A549 (cell line): ENCODE results near the gene PPP1R13L. TPM values are rescaled to one million over a fixed set of nuclear protein-coding genes. Genes with fewer than 3 reads are reported as not detected.

Source experiments
- ATAC-seq, 2 experiments: fragments of 200-7000 bp in 1 of 2; fragments of >200 bp in 1 of 2; cut with Nextera tagmentation in 1 of 2; cut with Tn5 transposase in 1 of 2; 3 replicates each; pipeline versions ENCODE4 v1.8.0 to v1.9.1; 2018 to 2020; ENCODE audit warnings: mild to moderate bottlenecking in 1 of 2, moderate library complexity in 1 of 2
- CTCF ChIA-PET: fragments of 300-600 bp; sonication (Branson Sonifier 250); formaldehyde crosslinking; extraction: SDS; loops from one replicate; lab custom pipeline; 2021; ENCODE audit warnings: antibody characterized with exemption, inconsistent platforms; lab: Yijun Ruan, JAX
- POLR2A ChIA-PET: fragments of 350-600 bp; formaldehyde crosslinking; extraction: SDS; loops from one replicate; lab custom pipeline; 2021; ENCODE audit warnings: antibody characterized with exemption, inconsistent platforms; lab: Yijun Ruan, JAX
- DNase-seq, 2 experiments: peaks; one replicate each; pipeline versions ENCODE4 v3.0.0 to v3.0.0-alpha.2; 2011 to 2016; ENCODE audit warnings: low read depth in 1 of 2, low spot score in 1 of 2
- FAIRE-seq: peaks from 2 replicates; lab custom pipeline; 2011; peaks lifted over from hg19 to GRCh38; lab: Jason Lieb, UNC
- H3K27ac ChIP-seq, 2 experiments: fragments of >200 bp; sonication (Bioruptor Twin); formaldehyde crosslinking; 3 replicates each; pipeline ENCODE4 v1.5.1; 2016 to 2017
- H3K4me1 ChIP-seq: fragments of >200 bp; sonication (Bioruptor Twin); formaldehyde crosslinking; 3 replicates; pipeline ENCODE4 v1.6.1; 2016
- H3K4me2 ChIP-seq: fragments of >200 bp; sonication (Bioruptor Twin); formaldehyde crosslinking; 3 replicates; pipeline ENCODE4 v1.6.1; 2016
- H3K4me3 ChIP-seq: fragments of >200 bp; sonication (Bioruptor Twin); formaldehyde crosslinking; 3 replicates; pipeline ENCODE4 v1.5.1; 2016
- H3K9me3 ChIP-seq: fragments of >200 bp; sonication (Bioruptor Twin); formaldehyde crosslinking; 3 replicates; pipeline ENCODE4 v1.6.1; 2016
- ATOH8 ChIP-seq: fragments of 250-450 bp; sonication (Bioruptor Pico); IDR thresholded peaks from 2 replicates; pipeline ENCODE4 v1.5.0; 2020; ENCODE audit warnings: low read depth, mild to moderate bottlenecking, moderate library complexity
- BHLHE40 ChIP-seq: IDR thresholded peaks from 2 replicates; pipeline ENCODE4 v1.6.1; 2012; ENCODE audit warnings: low read depth, low read length, inconsistent platforms
- CEBPB ChIP-seq, 2 experiments: fragments of >200 bp in 1 of 2; sonication (Bioruptor Twin) in 1 of 2; formaldehyde crosslinking in 1 of 2; IDR thresholded peaks; 2 replicates each; pipeline ENCODE4 v1.6.1; 2012 to 2016
- E2F6 ChIP-seq: IDR thresholded peaks from 2 replicates; pipeline ENCODE4 v1.6.1; 2012; ENCODE audit warnings: low read depth, borderline replicate concordance
- EHMT2 ChIP-seq: fragments of 200-600 bp; sonication (generic); IDR thresholded peaks from 2 replicates; pipeline ENCODE4 v1.6.1; 2016; ENCODE audit warnings: antibody characterized with exemption, low read depth, mild to moderate bottlenecking, moderate library complexity
- FOSB ChIP-seq: fragments of 250-450 bp; sonication (Bioruptor Pico); IDR thresholded peaks from 2 replicates; pipeline ENCODE4 v1.5.0; 2020; ENCODE audit warnings: mild to moderate bottlenecking, moderate library complexity
- FOXS1 ChIP-seq: fragments of 250-450 bp; sonication (Bioruptor Pico); IDR thresholded peaks from 2 replicates; pipeline ENCODE4 v1.5.0; 2020; ENCODE audit warnings: mild to moderate bottlenecking, moderate library complexity
- HDAC2 ChIP-seq: fragments of 200-600 bp; sonication (generic); IDR thresholded peaks from 2 replicates; pipeline ENCODE4 v1.6.1; 2016
- HEYL ChIP-seq: fragments of 250-450 bp; sonication (Bioruptor Pico); IDR thresholded peaks from 2 replicates; pipeline ENCODE4 v1.8.0; 2021; ENCODE audit warnings: mild to moderate bottlenecking, moderate library complexity
- HMGXB4 ChIP-seq: fragments of 250-450 bp; sonication (Bioruptor Pico); IDR thresholded peaks from 2 replicates; pipeline ENCODE4 v1.5.0; 2021; ENCODE audit warnings: mild to moderate bottlenecking, moderate library complexity, borderline replicate concordance
- HOXA7 ChIP-seq: fragments of 250-450 bp; sonication (Bioruptor Pico); IDR thresholded peaks from 2 replicates; pipeline ENCODE4 v1.5.0; 2020; ENCODE audit warnings: mild to moderate bottlenecking, moderate library complexity
- HOXB5 ChIP-seq: fragments of 250-450 bp; sonication (Bioruptor Pico); IDR thresholded peaks from 2 replicates; pipeline ENCODE4 v1.5.0; 2020; ENCODE audit warnings: mild to moderate bottlenecking, moderate library complexity
- JUNB ChIP-seq: fragments of >200 bp; sonication (Bioruptor Twin); formaldehyde crosslinking; IDR thresholded peaks from 2 replicates; pipeline ENCODE4 v1.6.1; 2016
- KDM1A ChIP-seq: fragments of 200-600 bp; sonication (generic); IDR thresholded peaks from 2 replicates; pipeline ENCODE4 v1.6.1; 2016; ENCODE audit warnings: low read depth, mild to moderate bottlenecking
- KDM5A ChIP-seq: fragments of 200-600 bp; sonication (generic); IDR thresholded peaks from 2 replicates; pipeline ENCODE4 v1.6.1; 2016; ENCODE audit warnings: antibody characterized with exemption, mild to moderate bottlenecking
- MAFK ChIP-seq: fragments of 450-650 bp; IDR thresholded peaks from 2 replicates; pipeline ENCODE4 v1.6.1; 2014; ENCODE audit not compliant: partially characterized antibody
- MAX ChIP-seq: IDR thresholded peaks from 2 replicates; pipeline ENCODE4 v1.6.1; 2012
- MAZ ChIP-seq: fragments of 150-350 bp; IDR thresholded peaks from 2 replicates; pipeline ENCODE4 v1.6.1; 2014; ENCODE audit warnings: antibody characterized with exemption, low read depth, low read length, borderline replicate concordance
- MYC ChIP-seq: IDR thresholded peaks from 2 replicates; pipeline ENCODE4 v1.6.1; 2012; ENCODE audit warnings: mild to moderate bottlenecking, inconsistent platforms, low read length, improper control_type of control experiment, borderline replicate concordance
- NFE2L2 ChIP-seq: fragments of 150-350 bp; conservative IDR thresholded peaks from 2 replicates; pipeline ENCODE4 v1.6.1; 2014; ENCODE audit warnings: low read length
- POLR2A ChIP-seq: IDR thresholded peaks from 2 replicates; pipeline ENCODE4 v1.6.1; 2012; ENCODE audit warnings: mild to moderate bottlenecking, low read length
- RAD21 ChIP-seq, 2 experiments: fragments of >200 bp in 1 of 2; sonication (Bioruptor Twin) in 1 of 2; formaldehyde crosslinking in 1 of 2; IDR thresholded peaks in 1 of 2; conservative IDR thresholded peaks in 1 of 2; 2 replicates in 1 of 2; 3 replicates in 1 of 2; pipeline ENCODE4 v1.6.1; 2012 to 2018; ENCODE audit warnings: inconsistent platforms in 1 of 2
- RCOR1 ChIP-seq: fragments of 150-350 bp; IDR thresholded peaks from 2 replicates; pipeline ENCODE4 v1.6.1; 2014; ENCODE audit warnings: antibody characterized with exemption, low read length, low read depth
- REST ChIP-seq: fragments of 200-600 bp; sonication (generic); IDR thresholded peaks from 2 replicates; pipeline ENCODE4 v1.6.1; 2016; ENCODE audit warnings: antibody characterized with exemption, mild to moderate bottlenecking, moderate library complexity
- SREBF2 ChIP-seq: fragments of 450-650 bp; IDR thresholded peaks from 2 replicates; pipeline ENCODE4 v1.6.1; 2014; ENCODE audit warnings: mild to moderate bottlenecking, moderate library complexity
- TFCP2L1 ChIP-seq: fragments of 250-450 bp; sonication (Bioruptor Pico); IDR thresholded peaks from 2 replicates; pipeline ENCODE4 v1.5.0; 2021; ENCODE audit warnings: mild to moderate bottlenecking
- TP53 ChIP-seq: fragments of 250-450 bp; sonication (Bioruptor Pico); IDR thresholded peaks from 2 replicates; pipeline ENCODE4 v1.5.0; 2021; ENCODE audit warnings: mild to moderate bottlenecking, moderate library complexity
- USF2 ChIP-seq: fragments of 450-650 bp; IDR thresholded peaks from 2 replicates; pipeline ENCODE4 v1.6.1; 2014; ENCODE audit warnings: antibody characterized with exemption
- ZC3H11A ChIP-seq: fragments of 450-650 bp; IDR thresholded peaks from 2 replicates; pipeline ENCODE4 v1.6.1; 2014; ENCODE audit warnings: antibody characterized with exemption, mild to moderate bottlenecking
- ZFP36 ChIP-seq: fragments of 450-650 bp; IDR thresholded peaks from 2 replicates; pipeline ENCODE4 v1.6.1; 2014; ENCODE audit warnings: borderline replicate concordance; ENCODE audit not compliant: partially characterized antibody
- ZNF302 ChIP-seq: fragments of 250-450 bp; sonication (Bioruptor Pico); IDR thresholded peaks from 2 replicates; pipeline ENCODE4 v1.9.0; 2021; ENCODE audit warnings: inconsistent platforms, mild to moderate bottlenecking, moderate library complexity
- WGBS: methylation state at CpG from one replicate; pipeline ENCODE4 v1.1.6; 2017; ENCODE audit errors: missing lambda C conversion rate; 5-methylcytosine and 5-hydroxymethylcytosine counted together
- polyA minus RNA-seq: library from RNA; depleted of rRNA, polyadenylated mRNA; stranded (reverse); fragments of >200 nt; gene quantifications from 2 replicates; pipeline ENCODE4 v1.2.3, GENCODE V29; 2011; rRNA and poly(A)+ RNA removed
- polyA plus RNA-seq, 4 experiments: library from polyadenylated mRNA; depleted of rRNA in 3 of 4; stranded (reverse); fragments of >200 nt; fragmentation: RNase III in 1 of 4; extraction: RNeasy Plus Mini Kit Qiagen cat#74134 plus additional on column Dnase treatment in 1 of 4; gene quantifications; 2 replicates in 3 of 4; 3 replicates in 1 of 4; pipeline ENCODE4 v1.2.3, GENCODE V29; 2011 to 2017

PPP1R13L gene
- 3.2 and 5.7 TPM in 2 replicates for polyA plus RNA-seq (2011; rRNA removed)
- 12.6 and 19.2 TPM in 2 replicates for polyA plus RNA-seq (2012; cell fraction: cytosol; rRNA removed)
- polyA plus RNA-seq (2012; cell fraction: nucleus; rRNA removed) = 33.8 and 53.7 TPM in 2 replicates
- 18.9 to 23.2 TPM (median 20.9 TPM) in 3 replicates for polyA plus RNA-seq (2017; fragmentation: RNase III; extraction: RNeasy Plus Mini Kit Qiagen cat#74134 plus additional on column Dnase treatment)
- 5.7 and 7.2 TPM in 2 replicates for polyA minus RNA-seq

- ATAC-seq (peak; percentile 41 to 63), DNase-seq (peak; percentile 95 to 96), FAIRE-seq (no peak)
- H3K4me1 ChIP-seq = peaks cover 39% of the 10 kb centered on the region
- POLR2A ChIA-PET = interaction anchor here (1.4 to 1.8 kb wide), 4 partner anchors 19 to 81 kb away, joined by 3 to 5 read pairs (median 4); partner anchors contain the start of gene ERCC1
- H3K27ac ChIP-seq = peak within 1 kb of the TSS; percentile 94 to 96
- H3K9me3 ChIP-seq = no peaks in the 10 kb centered on the region
- H3K4me2 ChIP-seq = peak within 1 kb of the TSS; percentile 86
- peak within 1 kb of the TSS; percentile 66 for H3K4me3 ChIP-seq
- CTCF ChIA-PET = interaction anchor here (0.6 to 6.3 kb wide), 23 partner anchors 10 to 501 kb away, joined by 3 to 99 read pairs (median 6); partner anchors contain the start of genes BLOC1S3, ERCC1, FOSB and TRAPPC6A
- WGBS = 5% methylated on average over 40 of the region's 46 CpGs
- TF ChIP-seq FOSB (no peak), MAZ (no peak), ZFP36 (no peak), REST (no peak), BHLHE40 (no peak), CEBPB (IDR thresholded peaks at IDR 0.05) (no peak), MYC (no peak), KDM5A (no peak), RAD21 (conservative IDR thresholded peaks at IDR 0.05 in 1 of 2, IDR thresholded peaks at IDR 0.05 in 1 of 2) (no peak), POLR2A (no peak), ATOH8 (no peak), HEYL (CRISPR knock-in tag) (no peak), HOXB5 (0 out of 2 replicates have a peak, but pooled peaks have one; percentile 15), TFCP2L1 (CRISPR knock-in tag) (peak; percentile 84; the same call in 1 of the 2 replicates), KDM1A (peak; percentile 99), ZNF302 (CRISPR knock-in tag) (no peak), EHMT2 (no peak), E2F6 (no peak), MAX (no peak), HMGXB4 (CRISPR knock-in tag) (no peak), ZC3H11A (no peak), MAFK (no peak), HOXA7 (no peak), SREBF2 (no peak), NFE2L2 (no peak), FOXS1 (no peak), JUNB (no peak), TP53 (CRISPR knock-in tag) (no peak), RCOR1 (peak; percentile 97), USF2 (no peak), HDAC2 (peak; percentile 83)
Measured at GRCh38 chr19:45404557-45405434, at the start of gene PPP1R13L. PPP1R13L (minus strand) TSS chr19:45405069; CDS start chr19:45398318, 6,751 bp downstream.
